Measurements from ENCODE around the gene TAMM41.

TAMM41 gene

DNA sequence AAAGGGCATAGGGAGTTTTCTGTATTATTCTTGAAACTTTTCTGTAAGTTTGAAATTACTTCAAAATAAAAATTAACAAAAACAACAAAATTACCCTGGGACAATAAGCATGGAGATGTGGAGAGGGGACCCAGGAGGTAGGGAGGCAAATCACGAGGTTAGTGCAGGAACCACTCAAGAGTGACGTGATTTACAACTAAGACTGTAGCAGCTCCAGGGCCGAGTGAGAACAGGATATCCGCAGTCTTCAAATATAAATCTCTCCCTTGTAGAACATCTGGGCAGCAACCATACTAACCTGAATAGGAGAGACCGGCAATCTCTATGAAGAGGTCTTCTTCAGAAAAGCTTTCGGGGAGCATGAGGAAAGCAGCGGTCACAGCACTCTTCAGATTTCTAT, 17.3 kb downstream of the TAMM41 start:
- ChIA-PET CTCF (no interaction called here), POLR2A (no interaction called here)
- no peak for TF ChIP-seq CTBP1 (IDR thresholded peaks at IDR 0.05; ENCODE audit: borderline replicate concordance)
- no peak for TF ChIP-seq TARDBP (IDR thresholded peaks at IDR 0.05)
- TF ChIP-seq FOXK2 (IDR thresholded peaks at IDR 0.05) = no peak
- no peak for TF ChIP-seq LEF1 (IDR thresholded peaks at IDR 0.05; ENCODE audit: borderline replicate concordance)
- TF ChIP-seq ZNF384 (IDR thresholded peaks at IDR 0.05) = no peak
- TF ChIP-seq, protein P1, sequence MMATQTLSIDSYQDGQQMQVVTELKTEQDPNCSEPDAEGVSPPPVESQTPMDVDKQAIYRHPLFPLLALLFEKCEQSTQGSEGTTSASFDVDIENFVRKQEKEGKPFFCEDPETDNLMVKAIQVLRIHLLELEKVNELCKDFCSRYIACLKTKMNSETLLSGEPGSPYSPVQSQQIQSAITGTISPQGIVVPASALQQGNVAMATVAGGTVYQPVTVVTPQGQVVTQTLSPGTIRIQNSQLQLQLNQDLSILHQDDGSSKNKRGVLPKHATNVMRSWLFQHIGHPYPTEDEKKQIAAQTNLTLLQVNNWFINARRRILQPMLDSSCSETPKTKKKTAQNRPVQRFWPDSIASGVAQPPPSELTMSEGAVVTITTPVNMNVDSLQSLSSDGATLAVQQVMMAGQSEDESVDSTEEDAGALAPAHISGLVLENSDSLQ (IDR thresholded peaks at IDR 0.05) = no peak
- TF ChIP-seq SUZ12 (IDR thresholded peaks at IDR 0.05) = no peak
- TF ChIP-seq SP1 (IDR thresholded peaks at IDR 0.05) = no peak
- TF ChIP-seq L3MBTL2 (conservative IDR thresholded peaks at IDR 0.05) = no peak
- no peak for TF ChIP-seq NFRKB (IDR thresholded peaks at IDR 0.05)
- no peak for TF ChIP-seq FOXM1 (IDR thresholded peaks at IDR 0.05; ENCODE audit: borderline replicate concordance)
- TF ChIP-seq BHLHE40 (IDR thresholded peaks at IDR 0.05; ENCODE audit: borderline replicate concordance) = no peak
- TF ChIP-seq ARNT (IDR thresholded peaks at IDR 0.05) = no peak
- TF ChIP-seq ELF4 (IDR thresholded peaks at IDR 0.05) = no peak
- no peak for DNase-seq (ENCODE audit: extremely low spot score)

DNA sequence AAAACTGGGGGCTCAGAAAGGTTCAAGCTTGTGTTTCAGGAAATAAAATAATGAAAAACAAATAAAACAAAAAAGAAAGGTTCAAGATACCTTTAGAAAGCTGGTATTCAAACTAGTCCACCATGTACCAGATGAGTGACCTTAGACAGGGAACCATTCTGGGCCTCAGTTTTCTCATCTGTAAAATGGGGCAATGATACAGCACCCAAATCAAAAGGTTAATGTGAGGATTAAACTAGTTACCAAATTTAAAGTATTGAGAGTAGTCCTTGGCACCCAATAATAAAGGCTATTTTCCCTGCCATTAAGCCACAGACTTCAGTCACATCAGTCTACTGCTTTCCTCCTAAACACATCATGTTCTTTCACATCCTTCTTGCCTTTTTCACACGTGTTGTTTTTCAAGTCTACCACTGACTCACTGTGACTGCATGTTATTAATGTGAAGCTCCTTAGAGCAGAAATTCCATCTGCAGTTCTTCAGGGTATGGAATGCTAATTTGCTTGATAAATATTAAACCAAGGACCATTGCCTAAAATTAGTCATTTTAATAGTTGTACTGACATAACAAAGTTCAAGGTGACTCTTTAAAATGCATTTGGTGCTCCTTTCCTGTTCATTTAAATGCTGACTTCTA, 19.9 kb downstream of the TAMM41 start:
- TF ChIP-seq L3MBTL2 (conservative IDR thresholded peaks at IDR 0.05) (no peak), TARDBP (IDR thresholded peaks at IDR 0.05) (no peak), ZNF384 (IDR thresholded peaks at IDR 0.05) (no peak), SP1 (IDR thresholded peaks at IDR 0.05) (no peak), LEF1 (IDR thresholded peaks at IDR 0.05; ENCODE audit: borderline replicate concordance) (no peak), CTBP1 (IDR thresholded peaks at IDR 0.05; ENCODE audit: borderline replicate concordance) (no peak), FOXA1 (IDR thresholded peaks at IDR 0.05) (no peak), NFRKB (IDR thresholded peaks at IDR 0.05) (no peak), FOXM1 (IDR thresholded peaks at IDR 0.05; ENCODE audit: borderline replicate concordance) (no peak), HDGF (IDR thresholded peaks at IDR 0.05; ENCODE audit: borderline replicate concordance) (no peak), ARNT (IDR thresholded peaks at IDR 0.05) (no peak), ELF4 (IDR thresholded peaks at IDR 0.05) (no peak), SUZ12 (IDR thresholded peaks at IDR 0.05) (no peak), BHLHE40 (IDR thresholded peaks at IDR 0.05; ENCODE audit: borderline replicate concordance) (no peak), FOXK2 (IDR thresholded peaks at IDR 0.05) (no peak)
- TF ChIP-seq, protein P1 (IDR thresholded peaks at IDR 0.05) = no peak
- POLR2A ChIA-PET = no interaction called here
- CTCF ChIA-PET = no interaction called here
- no peak for DNase-seq (ENCODE audit: extremely low spot score)

DNA sequence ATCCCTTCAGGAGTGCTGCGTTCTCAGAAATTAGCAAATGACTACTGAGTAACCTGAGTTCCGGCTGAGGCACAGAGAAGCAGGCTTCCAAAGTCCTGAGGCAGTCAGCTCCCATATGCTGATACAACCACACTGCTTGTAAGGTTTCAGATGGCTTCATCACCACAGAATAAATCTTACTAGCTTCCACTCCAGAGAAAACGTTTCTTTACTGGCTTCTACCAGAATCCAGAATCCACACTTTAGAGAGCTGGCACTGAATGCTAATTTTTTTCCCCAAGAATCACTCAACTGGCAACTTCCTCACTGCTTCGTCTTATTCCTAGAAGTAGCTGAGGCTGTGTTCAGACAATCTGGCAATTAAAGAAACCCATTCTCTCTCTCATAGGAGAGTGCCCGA, 21.4 kb downstream of the TAMM41 start:
- DNase-seq (ENCODE audit: extremely low spot score) = no peak
- TF ChIP-seq HDGF (IDR thresholded peaks at IDR 0.05; ENCODE audit: borderline replicate concordance) = no peak
- no peak for TF ChIP-seq SUZ12 (IDR thresholded peaks at IDR 0.05)
- TF ChIP-seq, protein P1 (IDR thresholded peaks at IDR 0.05) = no peak
- no peak for TF ChIP-seq FOXM1 (IDR thresholded peaks at IDR 0.05; ENCODE audit: borderline replicate concordance)
- TF ChIP-seq FOXK2 (IDR thresholded peaks at IDR 0.05) = no peak
- TF ChIP-seq CTBP1 (IDR thresholded peaks at IDR 0.05; ENCODE audit: borderline replicate concordance) = no peak
- TF ChIP-seq NFRKB (IDR thresholded peaks at IDR 0.05) = no peak
- no peak for TF ChIP-seq SP1 (IDR thresholded peaks at IDR 0.05)
- no peak for TF ChIP-seq BHLHE40 (IDR thresholded peaks at IDR 0.05; ENCODE audit: borderline replicate concordance)
- no peak for TF ChIP-seq TARDBP (IDR thresholded peaks at IDR 0.05)
- TF ChIP-seq ELF4 (IDR thresholded peaks at IDR 0.05) = no peak
- TF ChIP-seq LEF1 (IDR thresholded peaks at IDR 0.05; ENCODE audit: borderline replicate concordance) = no peak
- TF ChIP-seq ZNF384 (IDR thresholded peaks at IDR 0.05) = no peak
- TF ChIP-seq FOXA1 (IDR thresholded peaks at IDR 0.05) = no peak
- TF ChIP-seq ARNT (IDR thresholded peaks at IDR 0.05) = no peak
- no peak for TF ChIP-seq L3MBTL2 (conservative IDR thresholded peaks at IDR 0.05)
- CTCF ChIA-PET = interaction anchor here (0.6 to 0.8 kb wide), 2 partner anchors 10 to 300 kb away, joined by 3 to 6 read pairs; no protein-coding TSS in a partner anchor
- POLR2A ChIA-PET = no interaction called here

DNA sequence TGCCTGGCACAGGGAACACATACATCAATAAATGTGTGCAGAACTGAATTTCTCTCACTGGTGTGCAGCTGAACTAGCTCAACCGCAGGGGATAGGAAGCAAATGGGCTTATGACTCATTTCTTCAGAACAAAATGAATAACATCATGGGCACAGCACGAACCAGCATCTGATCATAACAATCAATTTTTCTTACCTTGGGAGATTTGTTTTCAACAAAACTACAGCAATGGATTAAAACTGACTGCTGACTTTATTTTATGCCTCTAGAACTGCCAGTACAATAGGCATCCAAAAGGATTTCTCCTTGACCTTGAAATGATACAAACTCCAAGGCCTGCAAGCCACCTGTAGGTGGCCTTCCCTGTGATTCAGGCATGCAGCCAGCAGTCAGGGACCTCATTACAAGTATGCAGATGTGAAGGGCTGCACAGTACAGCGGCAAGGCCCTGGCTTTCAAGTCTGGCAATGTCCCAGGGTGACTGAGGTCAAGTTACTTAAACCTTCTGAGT, 26.1 kb downstream of the TAMM41 start:
- CTCF ChIA-PET = no interaction called here
- POLR2A ChIA-PET = no interaction called here
- no peak for TF ChIP-seq ELF4 (IDR thresholded peaks at IDR 0.05)
- TF ChIP-seq CTBP1 (IDR thresholded peaks at IDR 0.05; ENCODE audit: borderline replicate concordance) = no peak
- TF ChIP-seq SUZ12 (IDR thresholded peaks at IDR 0.05) = no peak
- TF ChIP-seq TARDBP (IDR thresholded peaks at IDR 0.05) = no peak
- TF ChIP-seq HDGF (IDR thresholded peaks at IDR 0.05; ENCODE audit: borderline replicate concordance) = no peak
- no peak for TF ChIP-seq L3MBTL2 (conservative IDR thresholded peaks at IDR 0.05)
- no peak for TF ChIP-seq FOXM1 (IDR thresholded peaks at IDR 0.05; ENCODE audit: borderline replicate concordance)
- TF ChIP-seq, protein P1 (IDR thresholded peaks at IDR 0.05) = no peak
- TF ChIP-seq ARNT (IDR thresholded peaks at IDR 0.05) = no peak
- TF ChIP-seq SP1 (IDR thresholded peaks at IDR 0.05) = no peak
- TF ChIP-seq FOXK2 (IDR thresholded peaks at IDR 0.05) = no peak
- TF ChIP-seq ZNF384 (IDR thresholded peaks at IDR 0.05) = no peak
- TF ChIP-seq FOXA1 (IDR thresholded peaks at IDR 0.05) = no peak
- TF ChIP-seq BHLHE40 (IDR thresholded peaks at IDR 0.05; ENCODE audit: borderline replicate concordance) = no peak
- no peak for TF ChIP-seq NFRKB (IDR thresholded peaks at IDR 0.05)
- no peak for TF ChIP-seq LEF1 (IDR thresholded peaks at IDR 0.05; ENCODE audit: borderline replicate concordance)
- peak; percentile 15 for DNase-seq (ENCODE audit: extremely low spot score)

DNA sequence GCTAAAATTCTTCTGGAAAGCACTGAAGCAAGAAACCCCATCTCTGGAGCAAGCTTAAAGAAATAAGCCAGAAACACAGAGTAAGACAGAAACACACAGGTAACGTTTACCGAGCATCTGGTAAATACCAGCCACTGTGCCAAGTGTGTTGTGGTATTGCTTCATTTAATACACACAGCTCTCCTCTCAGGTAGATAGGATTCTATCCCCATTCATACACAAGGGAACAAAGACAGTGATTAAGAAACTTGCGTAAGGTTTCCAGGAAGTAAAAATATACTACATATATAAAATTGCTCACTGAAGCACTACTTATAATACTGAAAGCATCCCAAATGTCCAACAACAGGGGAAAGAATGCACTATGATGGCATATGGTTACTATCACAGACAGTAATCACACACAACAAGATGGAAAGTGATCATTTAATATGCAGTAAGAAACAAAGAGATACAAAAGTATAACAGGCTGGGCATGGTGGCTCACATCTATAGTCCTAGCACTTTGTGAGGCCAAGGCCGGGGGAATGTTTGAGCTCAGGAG, 27.5 kb downstream of the TAMM41 start:
- TF ChIP-seq FOXM1 (IDR thresholded peaks at IDR 0.05; ENCODE audit: borderline replicate concordance) (no peak), SUZ12 (IDR thresholded peaks at IDR 0.05) (no peak), L3MBTL2 (conservative IDR thresholded peaks at IDR 0.05) (no peak), FOXA1 (IDR thresholded peaks at IDR 0.05) (no peak), ELF4 (IDR thresholded peaks at IDR 0.05) (no peak), ARNT (IDR thresholded peaks at IDR 0.05) (no peak), TARDBP (IDR thresholded peaks at IDR 0.05) (no peak), NFRKB (IDR thresholded peaks at IDR 0.05) (no peak), LEF1 (IDR thresholded peaks at IDR 0.05; ENCODE audit: borderline replicate concordance) (no peak), ZNF384 (IDR thresholded peaks at IDR 0.05) (no peak), SP1 (IDR thresholded peaks at IDR 0.05) (no peak), CTBP1 (IDR thresholded peaks at IDR 0.05; ENCODE audit: borderline replicate concordance) (no peak), FOXK2 (IDR thresholded peaks at IDR 0.05) (no peak), HDGF (IDR thresholded peaks at IDR 0.05; ENCODE audit: borderline replicate concordance) (no peak)
- TF ChIP-seq, protein P1 (IDR thresholded peaks at IDR 0.05) = no peak
- ChIA-PET CTCF (no interaction called here), POLR2A (no interaction called here)
- no peak for DNase-seq (ENCODE audit: extremely low spot score)

Measured in HEK293T (cell line).